ENCODE results near the gene KDM3B.
"Not testable (repeated sequence)": the region's sequence is repeated elsewhere in the genome, so short reads cannot be mapped to it uniquely, and the experiment has no call there.

The KDM3B gene

DNA sequence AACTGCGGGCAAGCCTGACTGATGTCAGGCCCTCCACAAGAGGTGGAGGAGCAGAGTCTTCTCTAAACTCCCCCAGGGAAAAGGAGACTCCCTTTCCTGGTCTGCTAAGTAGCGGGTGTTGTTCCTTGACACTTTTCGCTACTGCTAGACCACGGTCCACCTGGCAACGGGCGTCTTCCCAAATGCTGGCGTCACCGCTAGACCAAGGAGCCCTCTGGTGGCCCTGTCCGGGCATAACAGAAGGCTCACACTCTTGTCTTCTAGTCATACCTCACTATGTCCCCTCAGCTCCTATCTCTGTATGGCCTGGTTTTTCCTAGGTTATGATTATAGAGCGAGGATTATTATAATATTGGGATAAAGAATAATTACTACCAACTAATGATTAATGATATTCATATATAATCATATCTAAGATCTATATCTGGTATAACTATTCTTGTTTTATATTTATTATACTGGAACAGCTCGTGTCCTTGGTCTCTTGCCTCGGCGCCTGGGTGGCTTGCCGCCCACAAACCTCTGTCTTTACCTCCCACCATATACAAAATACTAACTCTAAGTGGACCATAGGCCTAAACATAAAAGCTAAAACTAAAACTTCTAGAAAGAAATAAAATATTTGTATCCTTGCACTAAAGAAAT is 58.6 kb downstream of the KDM3B start:
- not testable (repeated sequence) for H3K4me3 ChIP-seq (ENCODE audit: control insufficient read depth, low read depth, low read length); DNase-seq (ENCODE audit: low read depth)
- TF ChIP-seq, protein P1, sequence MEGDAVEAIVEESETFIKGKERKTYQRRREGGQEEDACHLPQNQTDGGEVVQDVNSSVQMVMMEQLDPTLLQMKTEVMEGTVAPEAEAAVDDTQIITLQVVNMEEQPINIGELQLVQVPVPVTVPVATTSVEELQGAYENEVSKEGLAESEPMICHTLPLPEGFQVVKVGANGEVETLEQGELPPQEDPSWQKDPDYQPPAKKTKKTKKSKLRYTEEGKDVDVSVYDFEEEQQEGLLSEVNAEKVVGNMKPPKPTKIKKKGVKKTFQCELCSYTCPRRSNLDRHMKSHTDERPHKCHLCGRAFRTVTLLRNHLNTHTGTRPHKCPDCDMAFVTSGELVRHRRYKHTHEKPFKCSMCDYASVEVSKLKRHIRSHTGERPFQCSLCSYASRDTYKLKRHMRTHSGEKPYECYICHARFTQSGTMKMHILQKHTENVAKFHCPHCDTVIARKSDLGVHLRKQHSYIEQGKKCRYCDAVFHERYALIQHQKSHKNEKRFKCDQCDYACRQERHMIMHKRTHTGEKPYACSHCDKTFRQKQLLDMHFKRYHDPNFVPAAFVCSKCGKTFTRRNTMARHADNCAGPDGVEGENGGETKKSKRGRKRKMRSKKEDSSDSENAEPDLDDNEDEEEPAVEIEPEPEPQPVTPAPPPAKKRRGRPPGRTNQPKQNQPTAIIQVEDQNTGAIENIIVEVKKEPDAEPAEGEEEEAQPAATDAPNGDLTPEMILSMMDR (IDR thresholded peaks at IDR 0.05; ENCODE audit: control insufficient read depth, insufficient read depth, low read depth, low read length, missing control alignments) = peak; percentile 50

DNA sequence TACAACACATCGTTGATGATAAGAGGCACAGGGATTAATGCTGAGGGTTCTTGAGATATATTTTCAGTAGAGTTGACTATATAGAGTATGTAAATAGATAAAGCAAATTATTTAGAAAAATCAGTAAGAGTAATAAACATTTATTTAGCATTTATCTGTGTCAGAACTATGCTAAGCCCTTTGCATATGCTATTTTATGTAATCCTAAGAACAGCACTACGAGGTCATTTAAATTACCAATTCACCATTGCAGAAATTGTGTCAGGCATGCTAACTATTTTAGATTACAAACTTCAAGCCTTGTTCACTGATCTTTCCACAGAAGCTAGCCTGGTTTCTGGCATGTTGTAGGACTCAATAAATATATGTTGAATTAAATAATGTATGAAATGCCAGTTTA is 66.0 kb downstream of the KDM3B start:
- no peak for DNase-seq (ENCODE audit: low read depth)
- TF ChIP-seq, protein P1 (IDR thresholded peaks at IDR 0.05; ENCODE audit: control insufficient read depth, insufficient read depth, low read depth, low read length, missing control alignments) = no peak
- H3K4me3 ChIP-seq (ENCODE audit: control insufficient read depth, low read depth, low read length) = no peak overlapping the region

DNA sequence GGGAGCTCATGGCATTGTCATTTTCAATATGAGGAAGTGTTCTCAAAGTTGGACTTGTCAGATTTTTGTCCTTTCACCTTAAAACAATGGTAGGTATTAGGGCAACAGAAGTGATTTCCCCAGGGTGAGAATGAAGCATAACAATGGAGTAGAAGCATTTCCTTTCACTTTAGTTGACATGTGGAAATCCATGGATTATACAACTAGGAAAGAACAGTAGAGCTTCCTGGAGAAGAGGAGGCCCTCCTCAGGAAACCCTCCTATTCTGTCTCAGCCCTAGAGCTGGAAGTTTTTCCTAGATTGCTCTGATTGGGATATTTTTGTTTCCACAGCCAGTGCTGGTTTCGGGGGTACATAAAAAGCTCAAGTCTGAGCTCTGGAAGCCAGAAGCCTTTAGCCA is 72.6 kb downstream of the KDM3B start:
- TF ChIP-seq, protein P1 (IDR thresholded peaks at IDR 0.05; ENCODE audit: control insufficient read depth, insufficient read depth, low read depth, low read length, missing control alignments) = no peak
- H3K4me3 ChIP-seq (ENCODE audit: control insufficient read depth, low read depth, low read length) = no peak overlapping the region
- DNase-seq (ENCODE audit: low read depth) = no peak

DNA sequence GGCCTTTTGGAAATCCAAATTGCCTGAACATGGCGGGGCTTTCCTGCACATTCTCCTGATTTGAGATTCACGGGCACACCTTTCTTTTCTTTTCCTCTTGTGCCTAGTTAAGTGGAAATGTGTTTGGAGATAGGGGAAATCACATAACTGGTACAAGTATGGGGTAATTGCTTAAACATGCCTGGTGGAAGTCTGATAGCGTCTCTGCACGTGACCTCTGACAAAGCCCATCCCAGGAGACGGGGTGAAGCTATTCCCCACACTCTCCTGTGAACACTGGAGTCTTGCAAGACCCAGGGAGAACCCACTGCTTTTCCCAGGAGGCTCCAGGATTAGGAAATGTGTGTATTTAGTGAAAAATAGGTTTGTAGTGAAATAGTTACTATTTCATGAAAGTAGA is 83.5 kb downstream of the KDM3B start:
- DNase-seq (ENCODE audit: low read depth) = no peak
- no peak overlapping the region for H3K4me3 ChIP-seq (ENCODE audit: control insufficient read depth, low read depth, low read length)
- TF ChIP-seq, protein P1 (IDR thresholded peaks at IDR 0.05; ENCODE audit: control insufficient read depth, insufficient read depth, low read depth, low read length, missing control alignments) = no peak

DNA sequence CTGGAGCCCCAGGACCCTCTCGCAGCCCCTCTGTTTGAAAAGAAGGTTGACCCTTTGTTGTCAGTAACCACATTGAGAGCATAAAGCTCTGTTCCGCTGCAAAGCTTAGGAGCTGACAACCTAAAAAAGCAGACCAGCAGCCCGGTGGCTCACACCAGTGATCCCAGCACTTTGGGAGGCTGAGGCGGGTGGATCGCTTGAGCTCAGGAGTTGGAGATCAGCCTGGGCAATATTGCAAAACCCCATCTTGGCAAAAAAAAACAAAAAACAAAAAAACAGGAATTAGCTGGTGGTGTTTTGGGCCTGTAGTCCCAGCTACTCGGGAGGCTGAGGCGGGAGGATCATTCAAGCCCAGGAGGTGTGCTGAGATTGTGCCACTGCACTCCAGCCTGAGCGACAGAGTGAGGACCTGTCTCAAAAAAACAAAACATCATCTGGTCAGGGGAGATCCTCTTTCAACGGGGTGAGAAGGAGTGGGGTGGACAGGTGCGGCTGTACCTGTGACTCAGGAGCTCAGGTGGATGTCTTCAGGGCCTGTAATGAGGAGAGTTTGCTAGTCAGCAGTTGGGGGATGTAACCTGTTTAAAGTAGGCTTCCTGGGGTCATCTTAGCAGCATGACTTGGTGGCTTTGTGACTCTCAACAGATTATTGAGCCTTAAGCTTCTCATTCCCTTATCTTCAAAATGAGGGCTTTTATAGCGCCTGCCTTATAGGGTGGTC is 85.7 kb downstream of the KDM3B start:
- TF ChIP-seq, protein P1 (IDR thresholded peaks at IDR 0.05; ENCODE audit: control insufficient read depth, insufficient read depth, low read depth, low read length, missing control alignments) = no peak
- H3K4me3 ChIP-seq (ENCODE audit: control insufficient read depth, low read depth, low read length) = peak overlapping the region; percentile 60
- no peak for DNase-seq (ENCODE audit: low read depth)

DNA sequence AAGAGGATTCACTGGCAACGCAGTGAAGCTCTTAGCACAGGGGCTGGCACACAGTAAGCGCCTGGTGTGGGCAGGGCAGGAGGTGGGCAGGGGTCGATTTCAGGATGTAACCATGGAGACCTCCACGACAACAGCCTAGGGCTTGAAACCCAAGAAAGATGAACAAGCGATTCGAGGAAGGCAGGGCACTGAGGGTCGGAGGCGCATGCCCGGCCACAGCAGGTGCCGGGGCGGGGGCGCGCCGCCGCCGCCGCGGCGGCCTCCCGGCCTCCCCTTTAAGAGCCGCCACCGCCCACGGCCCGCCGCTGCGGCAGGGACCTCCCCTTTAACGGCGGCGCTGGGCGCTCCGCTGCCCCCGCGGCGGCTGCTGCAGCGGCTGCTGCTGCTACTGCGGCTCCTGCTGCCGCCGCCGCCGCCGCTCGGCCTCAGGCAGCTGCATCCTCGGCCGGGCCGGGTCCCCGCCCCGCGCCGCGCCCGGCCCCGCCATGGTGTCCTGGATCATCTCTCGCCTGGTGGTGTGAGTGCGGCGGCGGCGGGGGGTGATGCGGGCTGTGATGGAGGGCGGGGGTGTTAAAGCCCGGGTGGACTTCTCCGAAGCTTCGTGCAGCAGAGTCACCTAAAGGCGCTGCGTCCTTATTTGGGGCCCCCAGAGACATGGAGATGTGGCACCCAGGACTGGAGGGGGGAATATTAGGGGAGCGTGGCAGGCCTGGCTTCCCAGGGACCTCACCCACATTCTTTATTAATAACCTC is 86.4 kb downstream of the KDM3B start, which contains the start of gene REEP2:
Gene REEP2, plus strand, starts transcription at position 334 of the 753 bp plus-strand sequence. Its CDS starts 152 bp downstream, at position 486.
- TF ChIP-seq, protein P1 (IDR thresholded peaks at IDR 0.05; ENCODE audit: control insufficient read depth, insufficient read depth, low read depth, low read length, missing control alignments) = no peak
- H3K4me3 ChIP-seq (ENCODE audit: control insufficient read depth, low read depth, low read length) = peak within 1 kb of the TSS; percentile 60
- DNase-seq (ENCODE audit: low read depth) = no peak
